HG03521 (cell line): ENCODE measurements around the gene METTL9.
A peak's percentile ranks its signal among the peaks of the same experiment; 100 is the strongest.
"Not testable (repeated sequence)": the region's sequence is repeated elsewhere in the genome, so short reads cannot be mapped to it uniquely, and the experiment has no call there.

Experiments used
- ATAC-seq: cut with Tn5 transposase; IDR thresholded peaks from one replicate; pipeline ENCODE4 v1.9.1; 2021; ENCODE audit warnings: mild to moderate bottlenecking, moderate library complexity; ENCODE audit not compliant: unreplicated experiment

Gene METTL9

GRCh38 chr16:21599122-21600030 is at the start of gene METTL9:
Gene METTL9, plus strand, starts transcription at chr16:21599577. Its CDS starts 157 bp downstream, at chr16:21599734.
- ATAC-seq, result peak; percentile 93

- ATAC-seq, result not testable (repeated sequence)
These were observed 49.4 kb upstream of the METTL9 start for GRCh38 chr16:21549975-21550374.

DNA sequence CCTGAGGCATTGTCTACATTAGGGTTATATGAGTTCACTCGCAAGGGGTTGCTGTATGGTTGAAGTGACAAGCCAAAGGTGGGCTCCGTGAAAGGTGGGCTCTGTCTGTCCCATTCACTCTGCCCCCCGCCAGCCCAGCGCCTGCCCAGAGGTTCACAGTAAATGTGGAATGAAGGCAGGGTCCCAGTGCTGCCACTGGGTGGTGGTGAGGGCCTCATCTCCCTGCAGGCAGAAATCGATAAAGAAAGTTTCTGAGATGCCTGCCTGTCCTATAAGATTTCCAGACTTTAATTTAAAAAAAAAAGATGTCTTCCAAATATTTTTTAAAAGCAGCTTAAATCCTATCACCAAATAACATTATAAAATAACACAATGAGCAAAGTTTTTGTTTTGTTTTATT is 48.9 kb upstream of the METTL9 start:
- not testable (repeated sequence) for ATAC-seq

DNA sequence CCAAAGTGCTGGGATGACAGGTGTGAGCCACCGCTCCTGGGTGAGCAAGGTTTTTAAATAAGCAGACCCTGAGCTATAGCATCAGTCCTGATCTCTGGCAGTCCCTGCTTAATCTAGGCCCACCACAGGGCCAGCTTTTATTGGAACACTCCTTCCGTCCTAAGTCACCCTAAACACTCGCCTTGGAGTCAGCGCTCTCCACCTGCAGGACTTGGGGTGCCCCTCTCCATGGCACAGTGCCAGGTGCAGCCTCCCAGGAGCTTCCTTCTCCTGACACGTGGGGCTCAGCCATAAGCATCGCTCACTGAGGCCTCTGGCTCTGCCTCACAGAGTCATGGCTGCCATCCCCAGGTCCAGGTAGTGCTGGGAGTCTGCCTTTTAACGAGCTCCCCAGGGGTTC is 48.3 kb upstream of the METTL9 start:
- not testable (repeated sequence) for ATAC-seq

GRCh38 chr16:21551600-21551999 is 47.8 kb upstream of the METTL9 start:
- not testable (repeated sequence) for ATAC-seq

- ATAC-seq, result not testable (repeated sequence)
These were observed 45.7 kb upstream of the METTL9 start for GRCh38 chr16:21553481-21554296.

DNA sequence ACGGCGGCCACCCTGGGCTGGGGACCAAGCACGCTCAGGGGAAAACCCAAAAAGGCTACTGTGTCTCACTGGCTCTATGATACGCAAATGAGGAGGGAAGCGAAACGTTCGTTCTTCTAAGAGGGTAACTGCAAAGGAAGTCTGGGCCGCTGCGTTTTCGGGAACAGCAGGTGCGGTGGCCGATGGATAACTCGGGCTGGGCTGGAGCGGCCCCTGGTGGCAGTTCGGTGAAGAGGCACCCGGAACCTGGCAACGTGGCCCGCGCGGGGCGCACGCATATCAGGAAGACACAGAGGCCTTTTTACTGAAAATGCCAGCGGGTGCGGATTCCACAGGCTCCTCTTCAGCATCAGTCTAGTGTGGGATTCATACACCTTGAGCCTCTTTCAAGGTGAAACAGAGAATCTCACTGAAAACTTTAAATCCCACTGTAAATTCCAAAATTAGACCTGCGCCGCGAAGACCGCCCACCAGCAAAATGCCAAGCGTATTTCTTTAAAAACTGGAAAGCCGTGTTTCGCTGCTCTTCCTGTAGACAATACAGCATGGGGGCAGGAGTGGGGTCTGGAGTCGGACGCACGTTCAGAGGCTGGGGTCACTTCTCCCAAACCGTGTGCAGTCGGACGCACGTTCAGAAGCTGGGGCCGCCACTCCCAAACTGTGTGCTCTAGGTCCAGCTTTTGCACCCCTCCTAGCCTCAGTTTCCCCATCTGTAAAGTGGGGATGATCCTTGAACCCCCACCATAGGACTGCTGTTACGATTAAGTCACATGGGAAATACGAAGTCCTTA is 44.4 kb upstream of the METTL9 start:
- ATAC-seq, result peak; percentile 92

- not testable (repeated sequence) for ATAC-seq
These were observed 43.8 kb upstream of the METTL9 start for GRCh38 chr16:21555621-21556020.

GRCh38 chr16:21556026-21556595 is 43.3 kb upstream of the METTL9 start:
- ATAC-seq, result not testable (repeated sequence)

DNA sequence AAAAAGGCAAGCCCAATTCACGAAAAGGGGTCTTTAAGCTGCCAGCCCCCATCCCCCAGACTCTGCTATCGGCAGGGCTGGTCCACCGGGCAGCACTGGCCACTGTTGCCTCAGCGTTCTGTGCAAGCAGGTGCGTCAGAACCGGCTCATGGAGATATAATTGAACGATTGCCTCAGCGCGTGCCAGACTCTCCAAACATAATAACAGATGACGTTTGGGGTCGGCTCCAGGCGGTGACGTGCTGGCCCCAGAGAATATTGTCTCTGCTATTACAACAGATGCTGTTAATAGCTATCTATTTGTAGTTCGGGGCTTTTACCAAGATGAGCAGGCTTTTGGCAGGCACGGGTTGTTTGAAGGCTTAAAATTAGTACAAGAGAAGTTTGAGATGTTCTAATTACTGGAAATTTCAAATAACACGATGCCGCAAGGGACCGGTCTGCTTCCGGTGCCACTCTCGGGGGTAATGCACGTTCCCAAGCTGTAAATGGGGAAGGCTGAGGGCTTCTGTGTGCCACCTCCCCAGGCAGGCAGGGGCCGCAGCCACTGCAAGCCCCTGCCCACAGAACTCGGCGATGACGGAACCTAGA is 42.6 kb upstream of the METTL9 start:
- ATAC-seq, result not testable (repeated sequence)

DNA sequence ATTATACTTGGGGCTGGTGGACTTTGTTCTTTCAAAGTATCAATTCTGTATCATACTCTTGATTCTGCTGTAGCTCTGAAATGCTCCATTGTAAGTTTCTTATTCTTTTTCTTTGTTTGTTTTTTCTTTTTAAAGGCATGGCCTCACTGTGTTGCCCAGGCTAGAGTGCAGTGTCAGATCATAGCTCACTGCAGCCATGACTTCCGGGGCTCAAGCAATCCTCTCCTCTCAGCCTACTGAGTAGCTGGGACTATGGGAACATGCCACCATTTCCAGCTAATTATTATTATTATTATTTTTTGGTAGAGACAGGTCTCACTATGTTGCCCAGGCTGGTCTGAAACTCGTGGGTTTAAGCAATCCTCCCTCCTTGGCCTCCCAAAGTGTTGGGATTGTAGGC is 38.9 kb upstream of the METTL9 start:
- ATAC-seq, result no peak

DNA sequence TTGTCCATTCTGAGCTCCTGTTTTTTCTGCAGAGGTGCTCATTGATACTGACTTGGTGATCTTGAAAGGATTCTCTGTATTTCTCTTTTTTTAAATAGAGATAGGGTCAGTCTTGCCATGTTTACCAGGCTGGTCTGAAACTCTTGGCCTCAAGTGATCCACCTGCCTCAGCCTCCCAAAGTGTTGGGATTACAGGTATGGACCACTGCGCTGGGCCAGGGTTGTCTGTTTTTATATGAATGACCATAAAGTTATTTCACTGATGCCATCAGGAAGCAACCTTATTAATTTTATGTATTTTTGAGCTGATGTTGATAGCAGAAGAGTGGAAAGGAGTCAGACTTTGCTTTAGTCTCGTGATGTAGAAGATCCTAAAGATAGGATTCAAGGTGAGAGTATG is 35.7 kb upstream of the METTL9 start:
- no peak for ATAC-seq

GRCh38 chr16:21564367-21564766 is 35.0 kb upstream of the METTL9 start:
- not testable (repeated sequence) for ATAC-seq

- ATAC-seq, result no peak
These were observed 33.9 kb upstream of the METTL9 start for GRCh38 chr16:21565507-21565860.

DNA sequence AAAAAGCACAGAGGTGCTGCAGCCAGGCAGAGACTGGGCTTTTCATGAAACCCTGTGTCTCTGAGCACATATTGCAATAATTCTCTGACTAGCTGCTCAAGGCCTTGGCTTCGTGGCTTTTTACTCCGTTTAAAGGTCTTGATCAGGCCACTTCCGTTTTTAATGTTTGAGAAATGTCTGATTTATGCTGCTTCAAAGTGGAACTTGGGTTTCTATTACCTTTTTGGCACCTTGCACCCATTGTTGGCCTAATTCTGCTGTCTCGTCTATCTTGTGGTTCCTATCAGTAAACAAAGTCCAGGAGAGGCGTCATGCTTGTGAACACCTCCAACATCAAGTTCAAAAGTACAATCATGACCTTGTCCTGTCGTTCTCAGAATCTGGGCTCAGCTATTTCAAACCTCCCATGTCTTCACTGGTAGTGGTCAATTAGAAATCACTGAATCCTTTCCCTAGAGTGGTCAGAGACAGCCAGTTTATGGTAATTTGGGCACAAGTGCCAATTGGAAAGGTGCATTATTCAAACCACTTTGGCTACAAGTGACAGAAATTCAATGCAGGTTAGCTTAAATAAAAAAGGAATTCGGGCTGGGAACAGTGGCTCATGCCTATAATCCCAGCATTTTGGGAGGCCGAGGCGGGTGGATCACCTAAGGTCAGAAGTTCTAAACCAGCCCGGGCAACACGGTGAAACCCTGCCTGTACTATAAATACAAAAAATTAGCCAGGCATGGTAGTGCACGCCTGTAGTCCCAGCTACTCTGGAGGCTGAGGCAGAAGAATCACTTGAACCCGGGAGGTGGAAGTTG is 33.3 kb upstream of the METTL9 start:
- ATAC-seq, result no peak

DNA sequence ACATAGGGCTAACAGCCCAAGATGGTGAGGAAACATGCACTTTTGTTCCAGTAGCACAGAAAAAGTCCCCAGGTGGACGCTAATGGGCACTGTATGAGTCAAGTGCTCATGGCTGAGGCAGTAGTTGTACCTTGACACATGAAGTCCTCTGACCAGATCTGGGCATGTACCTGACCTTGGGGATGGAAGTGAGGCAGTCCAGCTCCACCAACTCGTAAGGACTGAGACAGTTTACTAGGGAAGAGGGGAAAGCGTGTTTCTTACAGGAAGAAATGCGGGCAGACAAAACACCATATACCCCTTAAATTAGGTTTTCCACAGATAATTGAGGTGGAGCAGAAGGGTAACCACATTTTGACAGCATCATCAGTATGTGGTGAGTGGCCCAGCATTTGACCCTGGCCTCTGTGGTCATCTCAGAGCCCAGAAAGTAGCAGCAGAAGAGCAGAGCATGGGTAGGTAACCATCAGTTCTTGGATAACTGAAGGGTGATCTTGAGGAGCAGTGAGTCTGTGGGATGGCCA is 32.4 kb upstream of the METTL9 start:
- ATAC-seq, result no peak

GRCh38 chr16:21567496-21567895 is 31.9 kb upstream of the METTL9 start:
- not testable (repeated sequence) for ATAC-seq

DNA sequence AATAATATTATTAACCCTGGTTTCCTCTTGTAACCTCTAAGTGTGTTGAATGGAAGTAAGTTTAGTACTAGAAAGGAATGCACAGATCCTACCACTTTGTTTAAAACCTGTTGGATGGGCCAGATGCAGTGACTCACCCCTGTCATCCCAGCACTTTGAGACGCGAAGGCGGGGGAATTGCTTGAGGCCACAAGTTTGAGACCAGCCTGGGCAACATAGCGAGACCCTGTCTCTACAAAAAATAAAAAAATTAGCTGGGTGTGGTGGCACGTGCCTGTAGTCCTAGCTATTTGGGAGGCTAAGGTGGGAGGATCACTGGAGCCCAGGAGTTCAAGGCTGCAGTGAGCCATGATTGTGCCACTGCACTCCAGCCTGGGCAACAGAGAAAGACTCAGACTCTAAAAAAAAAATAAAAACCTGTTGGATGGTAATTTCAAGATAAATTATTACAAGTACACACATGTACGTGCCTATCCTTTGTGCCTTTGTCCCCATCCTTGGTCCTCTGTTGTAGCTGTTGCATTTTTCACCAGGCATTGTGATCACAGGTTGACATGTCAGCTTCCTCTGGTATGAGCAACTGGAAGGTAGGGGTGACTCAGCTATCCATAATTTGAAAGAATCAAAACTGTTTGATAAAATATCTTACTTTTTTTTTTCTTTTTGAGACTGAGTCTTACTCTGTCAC is 30.7 kb upstream of the METTL9 start:
- no peak for ATAC-seq

DNA sequence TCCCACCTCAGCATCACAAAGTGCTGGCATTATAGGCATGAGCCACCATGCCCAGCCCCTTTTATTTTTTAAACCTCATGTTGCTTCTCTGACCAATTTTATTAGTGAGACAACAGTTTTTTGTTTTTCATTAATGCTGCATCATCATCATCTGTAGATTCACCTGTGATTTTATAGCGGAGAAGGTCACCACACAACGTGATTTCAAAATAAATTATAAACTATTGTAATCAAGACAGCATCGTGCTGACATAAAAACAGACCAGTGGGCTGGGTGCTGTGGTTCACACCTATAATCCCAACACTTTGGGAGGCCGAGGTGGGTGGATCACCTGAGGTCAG is 28.7 kb upstream of the METTL9 start:
- no peak for ATAC-seq
